Measurements from ENCODE around the gene CADM4. TPM values are rescaled to one million over a fixed set of nuclear protein-coding genes. Genes with fewer than 3 reads are reported as not detected.

CADM4 gene
- total and polyA plus RNA-seq, 10 of the 15 experiments (the other 5 are each of a cell fraction or from before 2014, with no cell fraction given) = 0.04 to 0.12 (median 0.08) TPM; not detected in 5

- TF ChIP-seq POU2F2 (IDR thresholded peaks at IDR 0.05; ENCODE audit: borderline replicate concordance, low read depth, low read length) = 0 out of 3 replicates have a peak, but pooled peaks have one; percentile 18
- 0 out of 2 replicates have a peak, but pooled peaks have one; percentile 28 for TF ChIP-seq TARDBP (IDR thresholded peaks at IDR 0.05; ENCODE audit: borderline replicate concordance)
- TF ChIP-seq ZNF207 (IDR thresholded peaks at IDR 0.05; ENCODE audit: borderline replicate concordance) = no peak
- TF ChIP-seq CHD4 (IDR thresholded peaks at IDR 0.05) = no peak
- TF ChIP-seq SREBF1 (IDR thresholded peaks at IDR 0.05; ENCODE audit: low read length) = no peak
- no peak for TF ChIP-seq ZNF24 (IDR thresholded peaks at IDR 0.05)
- peak; percentile 70; the same call in 1 of the 2 replicates for TF ChIP-seq YY1 (IDR thresholded peaks at IDR 0.05; ENCODE audit: low read depth, low read length)
- TF ChIP-seq TCF12 (IDR thresholded peaks at IDR 0.05; ENCODE audit: low read depth, low read length) = no peak
- TF ChIP-seq MAX (IDR thresholded peaks at IDR 0.05; ENCODE audit: low read depth, low read length) = 0 out of 2 replicates have a peak, but pooled peaks have one; percentile 3
- TF ChIP-seq RUNX3 (IDR thresholded peaks at IDR 0.05; ENCODE audit: low read length) = no peak
- TF ChIP-seq TAF1 (IDR thresholded peaks at IDR 0.05; ENCODE audit: borderline replicate concordance, low read depth, low read length) = 0 out of 2 replicates have a peak, but pooled peaks have one; percentile 26
- TF ChIP-seq HDAC2 (IDR thresholded peaks at IDR 0.05) = no peak
- no peak for TF ChIP-seq TCF7 (IDR thresholded peaks at IDR 0.05; ENCODE audit: borderline replicate concordance)
- TF ChIP-seq IKZF1 (conservative IDR thresholded peaks at IDR 0.05) = peak; percentile 51
- no peak for TF ChIP-seq SP1 (IDR thresholded peaks at IDR 0.05; ENCODE audit: low read depth, low read length)
- no peak for TF ChIP-seq SMAD5 (IDR thresholded peaks at IDR 0.05; ENCODE audit: low read depth)
- no peak for TF ChIP-seq ESRRA (IDR thresholded peaks at IDR 0.05; ENCODE audit: low read length)
- TF ChIP-seq FOS (IDR thresholded peaks at IDR 0.05; ENCODE audit: borderline replicate concordance, extremely low read depth, insufficient read length) = no peak
- no peak for TF ChIP-seq ZZZ3 (IDR thresholded peaks at IDR 0.05; ENCODE audit: control insufficient read depth, insufficient read length, low read depth)
- 0 out of 4 replicates have a peak, but pooled peaks of 1 of the 2 experiments have one; percentile 6 for TF ChIP-seq IKZF2 (IDR thresholded peaks at IDR 0.05)
- TF ChIP-seq ZNF274 (IDR thresholded peaks at IDR 0.05; ENCODE audit: insufficient read depth, insufficient read length) = no peak
- no peak for TF ChIP-seq IRF3 (IDR thresholded peaks at IDR 0.05)
- TF ChIP-seq HCFC1 (IDR thresholded peaks at IDR 0.05; ENCODE audit: low read length) = no peak
- TF ChIP-seq EGR1 (IDR thresholded peaks at IDR 0.05; ENCODE audit: borderline replicate concordance in 1 of 2, low read depth in 2 of 2, low read length in 2 of 2) = no peak
- no peak for TF ChIP-seq SRF (IDR thresholded peaks at IDR 0.05; ENCODE audit: low read depth in 2 of 2, low read length in 2 of 2)
- TF ChIP-seq PAX8 (IDR thresholded peaks at IDR 0.05) = no peak
- TF ChIP-seq BMI1 (IDR thresholded peaks at IDR 0.05; ENCODE audit: borderline replicate concordance) = no peak
- TF ChIP-seq GATAD2B (conservative IDR thresholded peaks at IDR 0.05; ENCODE audit: low read depth) = peak; percentile 71
- no peak for TF ChIP-seq SKIL (IDR thresholded peaks at IDR 0.05; ENCODE audit: low read depth, poor library complexity, severe bottlenecking)
- no peak for TF ChIP-seq NFIC (IDR thresholded peaks at IDR 0.05; ENCODE audit: low read depth, low read length)
- no peak for TF ChIP-seq NR2C1 (IDR thresholded peaks at IDR 0.05)
Measured at GRCh38 chr19:43594710-43595604, 44.7 kb downstream of the CADM4 start (continued).
